Progenitor cell of endocrine pancreas (in vitro differentiated cells): Measurements from ENCODE around the gene C11orf87. TPM values are rescaled to one million over a fixed set of nuclear protein-coding genes. Genes with fewer than 3 reads are reported as not detected.

ENCODE experiments used
- DNase-seq: peaks from one replicate; pipeline ENCODE4 v3.0.0; 2021; ENCODE audit warnings: low spot score; ENCODE audit not compliant: unreplicated experiment
- H3K27ac Mint-ChIP-seq: 2 replicates; pipeline ENCODE4 v1.8.0; 2021; ENCODE audit warnings: mild to moderate bottlenecking, moderate library complexity, mixed read lengths
- H3K27me3 Mint-ChIP-seq: 2 replicates; pipeline ENCODE4 v1.8.0; 2021; ENCODE audit warnings: mixed read lengths
- H3K36me3 Mint-ChIP-seq: 2 replicates; pipeline ENCODE4 v1.8.0; 2022; ENCODE audit warnings: mixed read lengths; ENCODE audit not compliant: insufficient read depth
- H3K4me1 Mint-ChIP-seq: 2 replicates; pipeline ENCODE4 v1.8.0; 2021; ENCODE audit warnings: low read depth, mixed read lengths
- H3K4me3 Mint-ChIP-seq: 2 replicates; pipeline ENCODE4 v1.8.0; 2021; ENCODE audit warnings: low read depth, mild to moderate bottlenecking, moderate library complexity, mixed read lengths
- H3K9me3 Mint-ChIP-seq: 2 replicates; pipeline ENCODE4 v1.8.0; 2021; ENCODE audit warnings: low read depth, mixed read lengths
- total RNA-seq: library from RNA; stranded (reverse); gene quantifications from 2 replicates; pipeline ENCODE4 v1.2.1, GENCODE V29; 2021
- TF ChIP-seq, protein P1 (sequence below): fragments of 200-600 bp; sonication (generic); IDR thresholded peaks from one replicate; pipeline ENCODE4 v1.5.0; 2021; ENCODE audit warnings: antibody characterized with exemption, mild to moderate bottlenecking; ENCODE audit not compliant: unreplicated experiment

The C11orf87 gene
- total RNA-seq, 1 donor from 2014 or later, result 2.0 TPM

DNA sequence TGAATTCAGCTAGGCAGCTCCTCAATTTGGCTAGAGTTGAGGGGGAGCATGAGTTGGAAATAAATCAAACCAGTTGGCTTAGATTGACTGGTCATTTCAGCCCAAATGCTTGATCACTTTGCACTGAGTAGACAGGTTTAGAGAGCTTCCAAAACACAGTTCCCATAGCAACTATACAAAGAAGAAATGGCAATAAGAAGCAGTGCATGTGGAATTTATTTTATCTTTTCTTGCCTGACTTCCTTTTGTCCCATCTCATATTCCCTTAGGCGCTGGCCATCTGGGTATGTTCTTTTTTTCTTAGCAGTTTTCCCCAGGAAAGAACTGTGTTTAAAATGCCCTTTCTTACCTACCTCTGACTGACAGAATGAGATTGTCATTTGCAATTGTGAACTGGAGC lies 38.7 kb upstream of the C11orf87 start:
- Mint-ChIP-seq H3K27ac (no peak overlapping the region), H3K36me3 (no peaks in the 10 kb centered on the region), H3K27me3 (peaks cover 10% of the 10 kb centered on the region), H3K4me1 (no peaks in the 10 kb centered on the region), H3K9me3 (no peaks in the 10 kb centered on the region), H3K4me3 (no peak overlapping the region)
- TF ChIP-seq, protein P1, sequence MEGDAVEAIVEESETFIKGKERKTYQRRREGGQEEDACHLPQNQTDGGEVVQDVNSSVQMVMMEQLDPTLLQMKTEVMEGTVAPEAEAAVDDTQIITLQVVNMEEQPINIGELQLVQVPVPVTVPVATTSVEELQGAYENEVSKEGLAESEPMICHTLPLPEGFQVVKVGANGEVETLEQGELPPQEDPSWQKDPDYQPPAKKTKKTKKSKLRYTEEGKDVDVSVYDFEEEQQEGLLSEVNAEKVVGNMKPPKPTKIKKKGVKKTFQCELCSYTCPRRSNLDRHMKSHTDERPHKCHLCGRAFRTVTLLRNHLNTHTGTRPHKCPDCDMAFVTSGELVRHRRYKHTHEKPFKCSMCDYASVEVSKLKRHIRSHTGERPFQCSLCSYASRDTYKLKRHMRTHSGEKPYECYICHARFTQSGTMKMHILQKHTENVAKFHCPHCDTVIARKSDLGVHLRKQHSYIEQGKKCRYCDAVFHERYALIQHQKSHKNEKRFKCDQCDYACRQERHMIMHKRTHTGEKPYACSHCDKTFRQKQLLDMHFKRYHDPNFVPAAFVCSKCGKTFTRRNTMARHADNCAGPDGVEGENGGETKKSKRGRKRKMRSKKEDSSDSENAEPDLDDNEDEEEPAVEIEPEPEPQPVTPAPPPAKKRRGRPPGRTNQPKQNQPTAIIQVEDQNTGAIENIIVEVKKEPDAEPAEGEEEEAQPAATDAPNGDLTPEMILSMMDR, result no peak
- DNase-seq, result no peak

DNA sequence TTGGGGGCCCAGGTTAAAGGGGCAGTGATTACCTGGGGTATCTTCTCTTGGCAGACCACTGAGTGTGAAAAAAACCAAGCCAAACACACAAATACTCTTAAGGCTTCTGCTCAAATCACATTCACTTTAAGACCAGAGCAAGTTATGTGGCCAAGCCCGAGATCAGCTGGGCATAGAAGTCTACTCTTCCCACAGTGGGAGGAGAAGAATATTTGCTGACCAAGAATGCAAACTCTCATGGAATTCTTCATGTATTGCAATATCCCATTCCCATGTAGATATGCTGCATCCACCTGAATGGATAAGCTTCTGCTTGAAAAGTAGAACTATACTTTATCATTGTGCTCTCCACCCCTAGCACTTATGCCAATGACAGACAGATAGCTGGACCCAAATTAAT lies 37.1 kb upstream of the C11orf87 start:
- no peak for DNase-seq
- Mint-ChIP-seq H3K36me3 (no peaks in the 10 kb centered on the region), H3K9me3 (no peaks in the 10 kb centered on the region), H3K27ac (no peak overlapping the region), H3K27me3 (peaks cover 13% of the 10 kb centered on the region), H3K4me1 (no peaks in the 10 kb centered on the region), H3K4me3 (no peak overlapping the region)
- TF ChIP-seq, protein P1, result no peak

DNA sequence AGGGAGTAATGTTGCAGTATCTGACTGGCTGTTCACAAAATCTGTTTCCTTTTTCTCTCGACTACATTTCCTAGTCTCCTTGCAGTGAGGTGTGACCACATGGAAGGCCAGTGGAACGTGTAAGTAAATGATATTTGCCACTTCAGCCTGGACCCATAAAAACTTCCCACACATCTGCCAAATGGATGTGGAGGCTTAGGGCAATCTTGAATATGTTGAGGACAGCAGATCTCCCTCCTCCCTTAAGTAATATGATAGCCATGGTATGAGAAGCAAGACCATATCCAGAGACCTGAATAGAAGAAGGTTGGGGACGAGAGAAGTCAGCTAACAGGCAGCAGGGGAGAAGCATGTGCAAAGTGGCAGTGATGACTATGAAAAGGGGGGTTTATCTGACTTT lies 33.0 kb upstream of the C11orf87 start:
- Mint-ChIP-seq H3K27ac (no peak overlapping the region), H3K9me3 (peaks cover 3% of the 10 kb centered on the region), H3K4me1 (no peaks in the 10 kb centered on the region), H3K4me3 (no peak overlapping the region), H3K36me3 (no peaks in the 10 kb centered on the region), H3K27me3 (peaks cover 4% of the 10 kb centered on the region)
- TF ChIP-seq, protein P1, result no peak
- DNase-seq, result no peak

DNA sequence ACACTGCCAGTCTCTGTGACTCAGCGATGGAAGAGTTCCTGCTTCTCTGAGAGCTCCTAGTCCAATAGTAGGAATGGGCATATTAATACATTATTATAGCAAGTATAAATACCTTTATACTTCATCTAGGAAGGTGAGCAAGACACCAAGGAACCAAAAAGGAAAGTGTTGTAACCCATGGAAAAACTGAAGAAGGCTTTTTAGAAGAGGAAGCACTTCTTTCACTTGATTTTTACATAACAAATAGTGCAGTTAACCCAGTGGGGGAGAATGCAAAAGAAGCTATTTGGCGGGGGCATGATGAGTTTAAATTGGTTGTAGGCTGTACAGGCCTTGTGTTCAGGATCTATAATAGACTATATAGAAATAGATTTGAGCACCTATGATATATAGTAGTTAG lies 31.2 kb upstream of the C11orf87 start:
- TF ChIP-seq, protein P1, result no peak
- no peak overlapping the region for H3K27ac Mint-ChIP-seq
- peaks cover 4% of the 10 kb centered on the region for H3K27me3 Mint-ChIP-seq
- H3K4me1 Mint-ChIP-seq, result no peaks in the 10 kb centered on the region
- peaks cover 3% of the 10 kb centered on the region for H3K9me3 Mint-ChIP-seq
- DNase-seq, result no peak
- H3K4me3 Mint-ChIP-seq, result no peak overlapping the region
- no peaks in the 10 kb centered on the region for H3K36me3 Mint-ChIP-seq

DNA sequence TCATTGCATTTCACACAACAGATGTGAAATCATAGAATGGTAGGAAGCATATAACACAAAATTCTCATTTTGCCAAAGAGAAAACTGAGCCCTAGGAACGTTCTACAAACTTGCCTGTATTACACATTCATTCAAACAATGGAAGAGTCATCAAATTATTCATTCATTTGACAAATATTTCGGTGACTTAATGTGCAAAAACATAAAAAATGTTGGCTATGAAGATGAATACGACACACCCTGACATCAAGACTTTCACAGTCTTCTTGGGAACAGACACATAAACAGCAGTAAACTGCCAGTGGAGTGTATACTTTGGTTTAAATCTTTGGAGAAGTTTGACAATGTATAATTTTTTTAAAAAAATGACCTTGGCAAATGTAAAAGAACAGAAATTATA lies 20.4 kb upstream of the C11orf87 start:
- Mint-ChIP-seq H3K27ac (no peak overlapping the region), H3K4me3 (no peak overlapping the region), H3K27me3 (peaks cover 3% of the 10 kb centered on the region), H3K9me3 (no peaks in the 10 kb centered on the region), H3K4me1 (no peaks in the 10 kb centered on the region), H3K36me3 (no peaks in the 10 kb centered on the region)
- TF ChIP-seq, protein P1, result no peak
- DNase-seq, result no peak
